ENCODE measurements around the gene UCP2. TPM values are rescaled to one million over a fixed set of nuclear protein-coding genes. Genes with fewer than 3 reads are reported as not detected.

Gene UCP2
- total and polyA plus RNA-seq, 9 of the 15 experiments (the other 6 are each of a cell fraction or from before 2014, with no cell fraction given) = 19.2 to 216 (median 87.9) TPM

GRCh38 chr11:74011360-74012073, 28.9 kb upstream of the UCP2 start:
- ChIA-PET POLR2A (interaction anchor here (0.6 to 1.9 kb wide), 6 partner anchors 9 to 172 kb away, joined by 3 to 8 read pairs (median 3); partner anchors contain the start of gene UCP2), CTCF (ENCODE audit: low intra/inter-chr PET ratio) (no interaction called here)
- in situ Hi-C loops (cut with MboI) = no loop called here
- TF ChIP-seq CXXC5 (CRISPR knock-in tag; IDR thresholded peaks at IDR 0.05) (peak; percentile 99), ZKSCAN8 (CRISPR knock-in tag; IDR thresholded peaks at IDR 0.05) (peak; percentile 79; the same call in 1 of the 2 replicates), MTA2 (IDR thresholded peaks at IDR 0.05; ENCODE audit: low read depth) (peak; percentile 97), ZNF395 (CRISPR knock-in tag; IDR thresholded peaks at IDR 0.05) (peak; percentile 97), ZNF589 (CRISPR knock-in tag; IDR thresholded peaks at IDR 0.05; ENCODE audit: low read depth) (peak; percentile 96), MXD1 (CRISPR knock-in tag; IDR thresholded peaks at IDR 0.05; ENCODE audit: borderline replicate concordance, poor library complexity, severe bottlenecking) (peak; percentile 13), SAFB (IDR thresholded peaks at IDR 0.05; ENCODE audit: borderline replicate concordance, low read depth, low read length) (no peak), HOMEZ (CRISPR knock-in tag; IDR thresholded peaks at IDR 0.05) (peak; percentile 84; the same call in 1 of the 2 replicates), HMBOX1 (IDR thresholded peaks at IDR 0.05) (peak; percentile 61; the same call in 1 of the 2 replicates), BRD4 (IDR thresholded peaks at IDR 0.05) (no peak), ZSCAN32 (CRISPR knock-in tag; IDR thresholded peaks at IDR 0.05) (no peak), MAFG (tag; conservative IDR thresholded peaks at IDR 0.05) (peak; percentile 15; the same call in 1 of the 2 replicates), NCOA1 (IDR thresholded peaks at IDR 0.05; ENCODE audit: low read depth) (peak; percentile 86; the same call in 1 of the 2 replicates)
- TF ChIP-seq, protein P1, sequence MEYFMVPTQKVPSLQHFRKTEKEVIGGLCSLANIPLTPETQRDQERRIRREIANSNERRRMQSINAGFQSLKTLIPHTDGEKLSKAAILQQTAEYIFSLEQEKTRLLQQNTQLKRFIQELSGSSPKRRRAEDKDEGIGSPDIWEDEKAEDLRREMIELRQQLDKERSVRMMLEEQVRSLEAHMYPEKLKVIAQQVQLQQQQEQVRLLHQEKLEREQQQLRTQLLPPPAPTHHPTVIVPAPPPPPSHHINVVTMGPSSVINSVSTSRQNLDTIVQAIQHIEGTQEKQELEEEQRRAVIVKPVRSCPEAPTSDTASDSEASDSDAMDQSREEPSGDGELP (CRISPR knock-in tag; IDR thresholded peaks at IDR 0.05; ENCODE audit: borderline replicate concordance) = peak; percentile 94

More at GRCh38 chr11:74011360-74012073, 28.9 kb upstream of the UCP2 start:
- peak; percentile 99 for FAIRE-seq
- Histone ChIP-seq H3K4me3 (no peak overlapping the region), H3K9me3 (replicated peaks; ENCODE audit: control insufficient read depth, insufficient read depth, low read depth, low read length) (no peaks in the 10 kb centered on the region), H4K20me1 (replicated peaks; ENCODE audit: control insufficient read depth, insufficient read depth, low read length) (peaks cover 4% of the 10 kb centered on the region; the same call in 1 of the 2 replicates), H3K4me1 (replicated peaks in 1 of 2; ENCODE audit: control insufficient read depth in 2 of 2, insufficient read depth in 2 of 2, low read length in 2 of 2) (peaks cover 62 to 68% of the 10 kb centered on the region in 2 experiments), H2AFZ (ENCODE audit: low read depth, low read length) (peak overlapping the region; percentile 75), H3K9me1 (ENCODE audit: control insufficient read depth, insufficient read depth, low read length) (peaks cover 5% of the 10 kb centered on the region), H3K4me2 (ENCODE audit: insufficient read depth, low read length) (peak overlapping the region; percentile 26; the same call in 1 of the 2 replicates), H3K9ac (ENCODE audit: insufficient read depth in 1 of 2, low read depth in 2 of 2, low read length in 2 of 2) (peak overlapping the region; percentile 45 to 59), H3K27ac (ENCODE audit: extremely low read depth, low read depth, low read length) (peak overlapping the region; percentile 83), H3K79me2 (ENCODE audit: control insufficient read depth, insufficient read depth, low read length) (no peaks in the 10 kb centered on the region), H3K36me3 (ENCODE audit: control insufficient read depth, insufficient read depth, low read length) (no peaks in the 10 kb centered on the region), H3K27me3 (ENCODE audit: control insufficient read depth in 2 of 2, insufficient read depth in 2 of 2, low read length in 2 of 2) (no peaks in the 10 kb centered on the region)
- DNase-seq (ENCODE audit: extremely low read depth in 1 of 4, low spot score in 3 of 4) = peak; percentile 72 to 97 (median 87)
- no TSS peak for BruUV-seq (replicated peaks)
- intact Hi-C loops (cut with micrococcal nuclease) = loop anchor here (1.0 to 5.0 kb wide), 2 partner anchors 28 to 76 kb away; no protein-coding TSS in a partner anchor
- ATAC-seq = peak; percentile 92
- 2% methylated on average over 8 of the region's 8 CpGs for WGBS (ENCODE audit: insufficient coverage, low coverage, missing lambda C conversion rate)

Measured in K562 (cell line).